RPMI8226 (cell line): ENCODE data around the gene DNPEP.
A peak's percentile ranks its signal among the peaks of the same experiment; 100 is the strongest.

ENCODE experiments used
- DNase-seq: peaks from one replicate; pipeline ENCODE4 v3.0.0-alpha.2; 2015

DNPEP gene

DNA sequence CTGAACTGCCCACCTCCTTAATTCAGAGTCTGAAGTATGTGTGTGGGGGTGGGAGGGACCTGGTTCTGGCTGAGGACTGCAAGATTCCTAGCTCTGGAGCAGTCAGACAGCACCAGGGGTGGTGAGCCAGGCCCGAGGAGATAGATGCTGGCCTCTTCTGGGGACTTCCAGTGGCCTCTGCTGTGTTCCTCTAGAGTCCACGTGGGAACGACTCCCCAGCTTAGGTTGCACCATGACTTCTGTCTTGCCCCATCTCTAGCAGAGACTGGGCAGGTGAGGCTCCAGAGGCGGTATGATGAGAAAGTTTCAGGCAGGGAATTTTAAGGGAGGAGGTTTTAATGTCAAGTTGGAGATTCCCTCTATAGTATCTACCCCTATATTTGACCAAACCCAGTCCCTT is 33.1 kb downstream of the DNPEP start:
- DNase-seq, result no peak

GRCh38 chr2:219353129-219353528 is 34.6 kb downstream of the DNPEP start:
- DNase-seq, result no peak

DNA sequence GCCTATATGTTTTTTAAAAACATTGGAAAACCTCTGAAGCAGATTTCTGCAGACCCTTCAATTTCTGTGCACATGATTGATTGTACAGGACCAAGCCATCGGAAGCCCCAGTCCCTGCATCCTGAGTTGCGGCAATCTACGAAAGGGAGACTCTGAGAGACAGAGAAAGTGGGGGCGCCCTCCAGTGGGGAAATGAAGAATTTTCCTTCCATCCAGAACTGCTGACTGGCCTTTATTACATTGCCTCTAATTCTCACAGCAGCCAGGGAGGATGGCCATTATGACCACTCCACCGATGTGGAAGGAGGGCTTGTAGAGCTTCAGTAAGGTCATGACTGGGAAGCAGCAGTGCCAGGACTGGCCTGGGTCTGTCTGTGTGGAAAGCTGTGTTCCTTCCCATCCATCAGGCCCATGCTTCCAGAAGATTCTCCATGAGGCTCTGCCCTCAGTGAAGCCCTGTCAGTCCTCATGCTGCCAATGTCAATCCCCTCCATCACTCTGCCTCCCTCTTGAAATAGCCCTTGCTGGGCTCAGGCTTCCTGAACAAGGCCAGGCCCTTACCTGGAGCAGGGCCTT is 35.2 kb downstream of the DNPEP start:
- DNase-seq, result peak; percentile 71

- DNase-seq, result no peak
Measured at GRCh38 chr2:219350710-219351221, 36.9 kb downstream of the DNPEP start.

- no peak for DNase-seq
Measured at GRCh38 chr2:219350215-219350614, 37.5 kb downstream of the DNPEP start.

GRCh38 chr2:219344751-219345430 is 42.8 kb downstream of the DNPEP start:
- DNase-seq, result peak; percentile 65

GRCh38 chr2:219335373-219335786 is 52.3 kb downstream of the DNPEP start:
- DNase-seq, result no peak

GRCh38 chr2:219334076-219334475 is 53.6 kb downstream of the DNPEP start:
- DNase-seq, result no peak

DNA sequence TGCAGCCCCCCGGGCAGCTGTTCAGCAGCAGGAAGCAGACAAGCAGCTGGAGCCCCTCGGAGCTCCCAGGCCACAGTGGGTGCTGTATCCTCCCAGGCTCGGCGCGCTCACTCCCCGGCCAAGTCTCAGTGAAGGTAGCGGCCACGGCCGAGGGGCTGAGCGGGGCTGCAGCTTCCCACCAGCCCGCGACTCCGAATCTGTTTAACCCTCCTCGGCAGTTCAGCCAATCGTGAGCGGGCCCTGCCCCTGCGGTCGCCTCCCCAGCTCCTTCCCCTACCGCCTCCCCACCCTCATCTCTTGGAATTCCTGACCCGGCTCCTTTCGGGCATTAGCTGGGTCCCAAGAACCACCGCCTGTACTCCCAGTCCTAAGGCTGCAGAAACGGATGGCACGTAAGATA is 55.2 kb downstream of the DNPEP start, which contains the start of gene RESP18:
Gene RESP18, minus strand, starts transcription at position 203 of the 400 bp plus-strand sequence.
- DNase-seq, result no peak

- peak; percentile 38 for DNase-seq
Measured at GRCh38 chr2:219331560-219332213, 56.0 kb downstream of the DNPEP start.

DNA sequence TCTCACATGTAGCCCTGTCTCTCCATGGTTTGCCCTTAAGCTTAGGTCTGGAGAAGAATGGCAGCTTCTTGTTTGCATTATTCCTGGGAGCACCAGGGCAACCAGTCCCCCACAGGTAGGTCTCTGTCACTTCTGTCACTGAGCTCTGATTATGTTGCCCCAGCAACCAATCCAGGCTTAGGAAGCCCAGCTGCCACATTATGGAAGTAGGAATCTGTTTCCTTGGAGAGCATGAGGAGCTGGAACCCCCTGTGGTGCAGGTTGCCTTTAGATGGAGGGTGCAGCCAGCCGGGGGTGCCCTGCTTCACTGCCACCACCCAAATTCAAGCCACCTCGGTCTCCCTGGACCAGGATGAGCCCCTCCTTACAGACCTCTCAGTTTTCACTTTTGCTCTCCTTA is 60.0 kb downstream of the DNPEP start:
- no peak for DNase-seq

- no peak for DNase-seq
Measured at GRCh38 chr2:219325657-219326315, 61.9 kb downstream of the DNPEP start.

- DNase-seq, result no peak
Measured at GRCh38 chr2:219325136-219325535, 62.6 kb downstream of the DNPEP start.

GRCh38 chr2:219323434-219323833 is 64.3 kb downstream of the DNPEP start:
- no peak for DNase-seq
